Tibial nerve (tissue), 3 donors: ENCODE results near the gene SEMA3C.

Source experiments
- POLR2A ChIP-seq, 2 donors: fragments of 450-650 bp; IDR thresholded peaks; one replicate each; pipeline ENCODE4 v1.6.1; 2017; ENCODE audit warnings: antibody characterized with exemption in 2 of 2, mild to moderate bottlenecking in 2 of 2, moderate library complexity in 2 of 2
- TF ChIP-seq, protein P1 (sequence below), 5 experiments: fragments of 200-600 bp in 3 of 5; fragments of 450-650 bp in 2 of 5; sonication (generic) in 3 of 5; IDR thresholded peaks; one replicate each; pipeline ENCODE4 v1.5.1; 2016 to 2019; ENCODE audit warnings: antibody characterized with exemption in 5 of 5, mild to moderate bottlenecking in 3 of 5, moderate library complexity in 2 of 5

DNA sequence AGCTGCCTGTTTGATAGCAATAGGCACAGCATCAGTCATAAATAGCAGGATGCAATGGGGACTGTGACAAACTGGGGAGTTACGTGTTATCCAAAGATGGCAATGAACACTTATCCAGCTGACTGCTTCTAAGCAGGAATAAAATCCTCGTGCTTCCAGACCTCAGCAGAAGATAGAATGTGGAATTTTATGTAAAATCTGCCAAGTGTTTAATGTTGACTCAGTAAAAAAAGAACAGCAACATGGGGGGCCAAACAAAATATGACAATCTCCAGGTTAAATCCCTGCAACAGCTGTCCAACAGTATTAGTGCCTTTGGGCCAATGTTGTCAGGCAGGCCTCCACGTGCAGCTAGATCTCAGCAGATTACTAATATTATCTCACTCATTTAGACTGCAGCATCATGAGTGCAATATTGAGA is 127.3 kb downstream of the SEMA3C start:
- TF ChIP-seq POLR2A (IDR thresholded peaks at IDR 0.05) = no peak
- TF ChIP-seq, protein P1, sequence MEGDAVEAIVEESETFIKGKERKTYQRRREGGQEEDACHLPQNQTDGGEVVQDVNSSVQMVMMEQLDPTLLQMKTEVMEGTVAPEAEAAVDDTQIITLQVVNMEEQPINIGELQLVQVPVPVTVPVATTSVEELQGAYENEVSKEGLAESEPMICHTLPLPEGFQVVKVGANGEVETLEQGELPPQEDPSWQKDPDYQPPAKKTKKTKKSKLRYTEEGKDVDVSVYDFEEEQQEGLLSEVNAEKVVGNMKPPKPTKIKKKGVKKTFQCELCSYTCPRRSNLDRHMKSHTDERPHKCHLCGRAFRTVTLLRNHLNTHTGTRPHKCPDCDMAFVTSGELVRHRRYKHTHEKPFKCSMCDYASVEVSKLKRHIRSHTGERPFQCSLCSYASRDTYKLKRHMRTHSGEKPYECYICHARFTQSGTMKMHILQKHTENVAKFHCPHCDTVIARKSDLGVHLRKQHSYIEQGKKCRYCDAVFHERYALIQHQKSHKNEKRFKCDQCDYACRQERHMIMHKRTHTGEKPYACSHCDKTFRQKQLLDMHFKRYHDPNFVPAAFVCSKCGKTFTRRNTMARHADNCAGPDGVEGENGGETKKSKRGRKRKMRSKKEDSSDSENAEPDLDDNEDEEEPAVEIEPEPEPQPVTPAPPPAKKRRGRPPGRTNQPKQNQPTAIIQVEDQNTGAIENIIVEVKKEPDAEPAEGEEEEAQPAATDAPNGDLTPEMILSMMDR (IDR thresholded peaks at IDR 0.05) = no peak
